ENCODE data around the gene SRD5A3. TPM values are rescaled to one million over a fixed set of nuclear protein-coding genes. Genes with fewer than 3 reads are reported as not detected.
"Not testable (repeated sequence)": the region's sequence is repeated elsewhere in the genome, so short reads cannot be mapped to it uniquely, and the experiment has no call there.

SRD5A3 gene
- total RNA-seq, 2 experiments from 2014 or later = 8.8 to 9.7 TPM

DNA sequence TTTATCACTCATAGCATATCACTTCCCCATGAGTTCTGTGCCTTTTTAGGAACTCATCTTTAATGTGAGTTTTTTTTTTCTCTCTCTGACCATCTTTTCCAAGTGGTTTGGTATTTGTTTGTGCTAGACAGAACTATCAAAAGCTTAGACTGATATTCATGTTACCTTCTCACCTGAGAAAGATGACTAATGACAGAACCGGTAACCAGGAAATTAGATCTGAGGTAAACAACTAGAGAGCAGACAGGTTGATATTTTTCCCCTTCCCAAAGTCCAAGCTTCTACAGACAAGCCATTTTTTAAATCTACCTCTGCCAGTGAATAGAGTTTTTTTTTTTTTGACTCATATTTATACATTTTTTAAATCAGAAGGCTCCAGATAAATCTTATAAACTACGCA lies 17.0 kb upstream of the SRD5A3 start:
- Mint-ChIP-seq H3K9me3 (ENCODE audit: low read depth) (no peaks in the 10 kb centered on the region), H3K4me3 (no peak overlapping the region), H3K4me1 (no peaks in the 10 kb centered on the region), H3K36me3 (no peaks in the 10 kb centered on the region), H3K27me3 (peaks cover 10% of the 10 kb centered on the region), H3K27ac (no peak overlapping the region)
- DNase-seq = no peak
- ATAC-seq = no peak
- CTCF ChIA-PET = interaction anchor here (1.3 kb wide), 1 partner anchor 16 kb away, joined by 3 read pairs; no protein-coding TSS in a partner anchor

DNA sequence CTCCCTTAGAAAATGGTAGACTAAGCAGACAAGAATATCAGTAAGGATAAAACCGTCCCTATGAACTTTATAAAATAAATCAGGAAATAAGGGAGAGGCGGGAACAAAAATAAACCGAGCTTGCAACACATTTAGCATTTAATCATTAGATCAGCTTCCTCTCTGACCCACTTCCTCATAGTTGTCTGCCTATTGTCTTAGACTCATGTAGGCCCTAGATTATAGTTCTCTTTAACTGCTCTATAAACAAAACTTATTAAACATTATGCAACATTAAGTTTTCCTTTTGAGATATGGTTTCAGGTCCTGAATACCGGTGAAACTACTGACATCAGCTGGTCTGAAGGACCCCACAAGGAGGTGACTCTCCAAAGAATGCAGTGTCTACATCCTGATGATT lies 15.8 kb upstream of the SRD5A3 start:
- CTCF ChIA-PET = no interaction called here

DNA sequence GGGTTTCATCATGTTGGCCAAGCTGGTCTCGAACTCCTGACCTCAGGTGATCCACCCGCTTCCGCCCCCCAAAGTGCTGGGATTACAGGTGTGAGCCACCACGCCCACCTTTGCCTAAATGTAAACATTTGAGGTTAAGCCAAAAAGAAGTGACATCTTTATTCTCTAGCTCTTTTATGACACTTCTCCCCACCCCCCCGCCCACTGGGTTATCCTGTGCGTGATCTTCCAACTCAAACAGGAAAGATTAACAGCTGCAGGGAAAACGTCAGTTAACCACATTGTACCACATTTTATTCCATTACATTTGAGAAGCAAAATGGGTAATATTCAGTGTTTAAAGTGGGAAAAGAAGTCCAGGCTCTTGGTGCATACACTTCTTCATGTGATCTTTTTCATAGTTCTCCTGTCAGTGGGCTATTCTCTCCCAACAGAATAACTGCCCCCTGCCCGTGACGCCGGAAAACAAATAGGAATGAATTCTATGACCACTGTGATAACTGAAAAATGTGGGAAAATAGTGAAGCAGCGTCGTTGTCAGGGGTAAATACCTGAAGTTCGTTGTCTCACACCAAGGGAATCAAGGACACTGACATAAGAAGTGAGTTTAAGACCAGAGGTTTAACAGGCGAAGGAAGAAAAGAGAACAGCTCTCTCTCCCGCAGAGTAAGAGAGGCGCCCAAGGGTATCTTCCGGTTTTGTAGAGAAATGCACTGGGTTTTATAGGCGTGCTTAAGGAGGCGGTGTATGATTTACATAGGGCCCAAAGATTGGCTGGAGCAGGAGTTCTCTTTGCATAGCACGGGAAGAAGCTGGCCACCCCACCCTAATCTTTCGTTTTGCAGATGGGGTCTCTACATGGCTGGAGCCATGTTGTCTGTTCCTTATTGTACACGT lies 9.7 kb upstream of the SRD5A3 start:
- Mint-ChIP-seq H3K4me3 (no peak overlapping the region), H3K36me3 (no peaks in the 10 kb centered on the region), H3K27ac (no peak overlapping the region), H3K4me1 (peaks cover 3% of the 10 kb centered on the region), H3K9me3 (ENCODE audit: low read depth) (no peaks in the 10 kb centered on the region), H3K27me3 (peaks cover 12% of the 10 kb centered on the region)
- CTCF ChIA-PET = interaction anchor here (0.9 kb wide), 1 partner anchor 9 kb away, joined by 3 read pairs; the partner anchor contains the start of gene SRD5A3
- DNase-seq (no peak), ATAC-seq (no peak)

More for the DNA sequence above, 15.8 kb upstream of the SRD5A3 start:
- Mint-ChIP-seq H3K9me3 (ENCODE audit: low read depth) (no peaks in the 10 kb centered on the region), H3K4me1 (no peaks in the 10 kb centered on the region), H3K4me3 (no peak overlapping the region), H3K27ac (no peak overlapping the region), H3K27me3 (peaks cover 6% of the 10 kb centered on the region), H3K36me3 (no peaks in the 10 kb centered on the region)
- ATAC-seq (no peak), DNase-seq (no peak)

DNA sequence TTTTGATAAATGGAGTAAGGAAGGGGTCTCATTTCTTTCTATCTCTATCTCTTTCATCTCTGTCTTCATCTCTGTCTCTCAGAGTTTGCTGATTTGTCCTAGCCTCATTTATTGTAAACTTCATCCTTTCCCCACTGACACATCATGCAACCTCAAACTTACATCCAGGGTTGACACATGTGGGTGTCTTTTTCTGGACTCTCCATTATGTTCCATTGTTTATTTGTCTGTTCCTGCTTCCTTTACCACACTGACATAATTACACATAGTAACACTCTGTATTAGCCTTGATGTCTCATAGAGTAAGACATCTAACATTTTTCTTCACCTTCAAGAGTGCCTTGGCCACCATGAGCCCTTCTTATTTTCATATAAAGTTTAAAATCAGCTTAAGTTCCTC lies 8.1 kb upstream of the SRD5A3 start:
- H3K36me3 Mint-ChIP-seq = no peaks in the 10 kb centered on the region
- H3K4me3 Mint-ChIP-seq = no peak overlapping the region
- H3K27ac Mint-ChIP-seq = no peak overlapping the region
- H3K9me3 Mint-ChIP-seq (ENCODE audit: low read depth) = no peaks in the 10 kb centered on the region
- no peak for ATAC-seq
- CTCF ChIA-PET = no interaction called here
- peaks cover 3% of the 10 kb centered on the region for H3K4me1 Mint-ChIP-seq
- DNase-seq = no peak
- H3K27me3 Mint-ChIP-seq = peaks cover 9% of the 10 kb centered on the region

DNA sequence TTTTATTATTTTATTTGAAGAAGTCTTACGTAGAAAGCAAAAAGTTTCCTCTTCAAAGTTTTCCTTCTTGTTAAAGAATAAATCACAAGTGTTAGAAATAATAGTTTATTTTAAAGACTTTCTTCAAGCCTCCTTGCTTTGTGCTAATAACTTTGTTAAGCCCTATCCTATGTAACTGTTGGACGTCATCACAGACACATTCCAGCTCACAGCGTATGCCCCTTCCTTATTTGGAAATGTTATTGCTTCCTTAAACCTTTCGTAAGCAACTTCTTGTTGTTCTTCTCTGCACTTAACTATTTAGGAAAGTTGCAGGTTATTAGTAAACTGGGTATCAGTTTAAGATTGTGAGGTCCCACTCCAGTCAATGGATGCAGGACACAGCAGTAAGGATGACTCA lies 7.6 kb upstream of the SRD5A3 start:
- H3K4me3 Mint-ChIP-seq = no peak overlapping the region
- H3K27me3 Mint-ChIP-seq = peaks cover 8% of the 10 kb centered on the region
- H3K27ac Mint-ChIP-seq = no peak overlapping the region
- no peaks in the 10 kb centered on the region for H3K36me3 Mint-ChIP-seq
- DNase-seq = no peak
- H3K9me3 Mint-ChIP-seq (ENCODE audit: low read depth) = no peaks in the 10 kb centered on the region
- H3K4me1 Mint-ChIP-seq = peaks cover 3% of the 10 kb centered on the region
- ATAC-seq = no peak
- CTCF ChIA-PET = no interaction called here

DNA sequence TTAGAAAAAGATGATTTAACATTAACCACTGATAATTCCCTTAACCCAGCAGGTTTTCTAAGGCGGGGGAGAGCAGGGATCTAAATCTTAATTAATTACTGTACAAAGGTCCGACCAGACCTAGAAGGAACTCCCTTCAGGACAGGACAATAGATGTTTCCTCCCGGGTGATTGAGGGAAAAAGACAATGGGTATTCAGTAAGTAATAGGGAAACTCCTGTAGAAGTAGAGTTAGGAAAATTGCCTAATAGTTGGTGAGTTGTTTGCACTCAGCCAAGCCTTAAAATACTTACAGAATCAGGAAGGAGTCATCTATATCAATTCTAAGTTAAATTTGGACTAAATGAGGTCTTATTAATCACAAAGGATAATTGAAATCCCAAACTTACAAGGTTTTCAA lies 5.8 kb upstream of the SRD5A3 start:
- ATAC-seq (no peak), DNase-seq (no peak)
- peaks cover 6% of the 10 kb centered on the region for H3K27me3 Mint-ChIP-seq
- no peak overlapping the region for H3K4me3 Mint-ChIP-seq
- CTCF ChIA-PET = no interaction called here
- peaks cover 4% of the 10 kb centered on the region for H3K4me1 Mint-ChIP-seq
- H3K9me3 Mint-ChIP-seq (ENCODE audit: low read depth) = no peaks in the 10 kb centered on the region
- no peaks in the 10 kb centered on the region for H3K36me3 Mint-ChIP-seq
- no peak overlapping the region for H3K27ac Mint-ChIP-seq

DNA sequence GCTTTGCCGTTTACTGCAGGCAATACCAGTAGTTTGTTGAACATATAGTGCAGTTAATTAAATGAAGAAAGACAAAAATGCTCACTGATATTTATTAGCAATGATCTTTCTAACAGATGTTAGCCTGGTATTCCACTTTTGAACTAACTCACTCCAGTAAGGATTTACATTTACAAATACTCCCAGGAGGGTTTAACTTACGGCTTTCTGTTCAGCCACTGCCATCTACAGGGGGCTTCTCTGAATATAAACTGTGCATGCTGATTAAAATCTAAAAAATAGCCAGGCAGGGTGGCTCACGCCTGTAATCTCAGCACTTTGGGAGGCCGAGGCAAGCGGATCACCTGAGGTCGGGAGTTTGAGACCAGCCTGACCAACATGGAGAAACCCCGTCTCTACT lies 2.2 kb upstream of the SRD5A3 start:
- H3K27ac Mint-ChIP-seq = no peak overlapping the region
- H3K4me1 Mint-ChIP-seq = peaks cover 21% of the 10 kb centered on the region
- ATAC-seq (no peak), DNase-seq (no peak)
- H3K9me3 Mint-ChIP-seq (ENCODE audit: low read depth) = no peaks in the 10 kb centered on the region
- no peak overlapping the region for H3K4me3 Mint-ChIP-seq
- H3K27me3 Mint-ChIP-seq = peaks cover 2% of the 10 kb centered on the region
- no peaks in the 10 kb centered on the region for H3K36me3 Mint-ChIP-seq
- CTCF ChIA-PET = interaction anchor here (0.7 to 2.7 kb wide), 2 partner anchors 211 to 458 kb away, joined by 4 to 11 read pairs; no protein-coding TSS in a partner anchor

DNA sequence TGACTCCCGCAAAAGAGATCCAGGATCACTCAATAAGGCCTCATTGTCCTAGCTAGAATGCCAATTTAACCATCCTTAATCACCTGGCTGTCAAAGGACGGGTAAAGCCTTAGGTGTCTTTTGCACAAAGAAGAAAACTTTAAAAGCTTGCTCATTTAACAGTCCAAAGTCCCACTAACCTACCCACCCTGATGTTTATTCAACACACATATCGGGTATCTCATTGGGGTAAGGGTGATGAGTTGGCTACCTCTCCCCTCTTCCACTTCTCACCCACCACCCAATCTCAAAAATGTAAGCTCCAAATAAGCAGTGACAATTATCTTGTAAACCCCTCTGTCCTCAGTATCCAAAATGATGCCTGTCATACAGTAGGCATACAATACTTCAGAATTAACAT lies 988 bp upstream of the SRD5A3 start:
- CTCF ChIA-PET = interaction anchor here (0.9 to 4.9 kb wide), 15 partner anchors 8 to 521 kb away, joined by 3 to 41 read pairs (median 4); partner anchors contain the start of genes CLOCK and TMEM165
- ATAC-seq (no peak), DNase-seq (no peak)
- Mint-ChIP-seq H3K4me3 (no peak overlapping the region), H3K4me1 (peaks cover 21% of the 10 kb centered on the region), H3K9me3 (ENCODE audit: low read depth) (no peaks in the 10 kb centered on the region), H3K27me3 (peaks cover 2% of the 10 kb centered on the region), H3K27ac (no peak overlapping the region), H3K36me3 (no peaks in the 10 kb centered on the region)

DNA sequence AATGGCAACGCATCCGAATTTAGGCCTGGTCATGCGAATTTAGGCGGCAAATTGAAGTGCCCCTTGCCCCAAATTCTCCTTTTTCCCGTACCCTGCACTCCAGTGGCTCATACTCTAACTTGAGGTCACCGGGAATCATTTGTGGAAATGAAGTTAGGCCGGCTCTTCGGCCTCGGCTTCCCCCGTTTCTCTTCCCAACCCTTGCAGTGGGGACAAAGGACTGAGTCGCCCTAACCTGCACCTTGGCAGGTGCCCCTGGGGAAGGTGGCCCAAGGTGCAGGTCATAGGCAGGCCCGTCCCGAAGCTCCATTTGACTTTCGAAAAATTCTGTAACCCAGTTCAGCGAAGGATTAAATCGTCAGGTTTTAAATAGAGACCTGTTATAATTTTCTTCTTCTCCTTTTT lies 811 bp downstream of the SRD5A3 start:
- no peaks in the 10 kb centered on the region for H3K9me3 Mint-ChIP-seq (ENCODE audit: low read depth)
- H3K27ac Mint-ChIP-seq = peak overlapping the region; percentile 72
- H3K27me3 Mint-ChIP-seq = no peaks in the 10 kb centered on the region
- ATAC-seq (no peak), DNase-seq (no peak)
- no peaks in the 10 kb centered on the region for H3K36me3 Mint-ChIP-seq
- CTCF ChIA-PET = interaction anchor here (0.9 to 4.9 kb wide), 11 partner anchors 15 to 506 kb away, joined by 3 to 41 read pairs (median 4); partner anchors contain the start of genes EXOC1 and TMEM165
- H3K4me1 Mint-ChIP-seq = peaks cover 21% of the 10 kb centered on the region
- H3K4me3 Mint-ChIP-seq = peak overlapping the region; percentile 81

DNA sequence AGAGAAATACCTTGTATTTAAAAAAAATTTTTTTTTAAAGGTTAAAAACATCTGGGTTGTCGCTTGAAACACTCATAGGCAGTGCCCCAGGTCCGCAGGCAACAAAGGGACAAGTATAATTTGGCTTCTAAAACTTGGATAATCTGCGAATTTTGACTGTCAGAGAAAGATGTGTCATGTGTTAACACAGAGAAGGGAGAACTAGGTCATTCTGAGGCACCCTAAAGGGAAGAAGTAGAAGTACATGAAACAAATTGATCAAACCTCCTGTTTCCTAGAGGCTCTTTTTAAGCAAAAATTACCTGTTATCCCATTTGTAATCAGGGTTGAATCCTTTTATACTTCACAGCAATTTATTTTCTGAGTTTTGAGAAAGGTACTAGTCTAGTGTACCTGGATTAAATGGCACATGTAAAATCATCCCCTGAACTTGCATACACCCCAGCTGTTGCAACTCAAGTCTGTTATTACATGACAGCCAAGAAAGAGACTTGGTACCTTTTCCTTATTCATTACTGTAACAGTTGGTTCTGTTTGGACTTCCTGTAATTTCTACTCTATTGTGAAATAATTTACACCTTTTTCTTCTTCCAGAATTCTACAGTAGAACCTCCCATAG lies 1.7 kb downstream of the SRD5A3 start:
- peaks cover 1% of the 10 kb centered on the region for H3K36me3 Mint-ChIP-seq
- no peaks in the 10 kb centered on the region for H3K27me3 Mint-ChIP-seq
- H3K4me3 Mint-ChIP-seq = peak overlapping the region; percentile 81
- H3K9me3 Mint-ChIP-seq (ENCODE audit: low read depth) = peaks cover 2% of the 10 kb centered on the region
- DNase-seq (no peak), ATAC-seq (no peak)
- CTCF ChIA-PET = interaction anchor here (1.0 to 4.9 kb wide), 2 partner anchors 47 to 122 kb away, joined by 3 to 41 read pairs; partner anchors contain the start of gene TMEM165
- peaks cover 21% of the 10 kb centered on the region for H3K4me1 Mint-ChIP-seq
- peak overlapping the region; percentile 56 for H3K27ac Mint-ChIP-seq

DNA sequence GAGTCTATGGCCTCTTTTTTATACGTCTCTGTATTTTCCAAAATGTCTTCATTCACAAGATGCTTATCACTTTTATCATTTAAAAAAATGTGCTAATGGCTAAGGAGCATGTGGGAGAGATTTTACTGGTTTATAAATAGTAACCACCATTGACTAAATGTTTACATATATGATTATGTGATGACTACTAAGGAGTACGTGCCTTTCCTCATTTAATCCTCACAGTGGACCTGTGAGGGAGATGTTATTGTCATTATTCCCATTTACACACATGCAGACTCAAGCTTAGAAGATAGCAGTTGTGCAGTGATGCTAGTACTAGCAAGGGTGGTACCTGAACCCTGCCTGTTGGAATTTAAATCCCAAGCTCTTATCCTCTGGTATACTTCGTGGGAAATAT lies 2.4 kb downstream of the SRD5A3 start:
- H3K4me3 Mint-ChIP-seq = no peak overlapping the region
- peaks cover 3% of the 10 kb centered on the region for H3K9me3 Mint-ChIP-seq (ENCODE audit: low read depth)
- CTCF ChIA-PET = interaction anchor here (4.9 kb wide), 1 partner anchor 46 kb away, joined by 41 read pairs; the partner anchor contains the start of gene TMEM165
- H3K4me1 Mint-ChIP-seq = peaks cover 21% of the 10 kb centered on the region
- ATAC-seq (no peak), DNase-seq (no peak)
- no peak overlapping the region for H3K27ac Mint-ChIP-seq
- H3K27me3 Mint-ChIP-seq = no peaks in the 10 kb centered on the region
- peaks cover 8% of the 10 kb centered on the region for H3K36me3 Mint-ChIP-seq

DNA sequence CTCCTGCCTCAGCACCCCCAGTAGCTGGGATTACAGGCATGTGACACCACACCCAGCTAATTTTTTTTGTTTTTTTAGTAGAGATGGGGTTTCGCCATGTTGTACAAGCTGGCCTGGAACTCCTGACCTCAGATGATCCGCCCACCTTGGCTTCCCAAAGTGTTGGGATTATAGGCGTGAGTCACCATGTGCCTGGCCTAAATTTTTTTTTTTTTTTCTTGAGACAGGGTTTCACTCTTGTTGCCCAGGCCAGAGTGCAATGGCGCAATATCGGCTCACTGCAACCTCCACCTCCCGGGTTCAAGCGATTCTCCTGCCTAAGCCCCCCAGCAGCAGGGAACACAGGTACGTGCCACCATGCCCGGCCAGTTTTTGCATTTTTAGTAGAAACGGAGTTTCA lies 4.8 kb downstream of the SRD5A3 start:
- not testable (repeated sequence) for H3K4me3 Mint-ChIP-seq; ATAC-seq; H3K27ac Mint-ChIP-seq; H3K9me3 Mint-ChIP-seq (ENCODE audit: low read depth); DNase-seq; H3K27me3 Mint-ChIP-seq
- CTCF ChIA-PET = interaction anchor here (1.1 kb wide), 1 partner anchor 45 kb away, joined by 3 read pairs; the partner anchor contains the start of gene TMEM165
- Mint-ChIP-seq H3K4me1 (peaks cover 17% of the 10 kb centered on the region), H3K36me3 (peaks cover 15% of the 10 kb centered on the region)

DNA sequence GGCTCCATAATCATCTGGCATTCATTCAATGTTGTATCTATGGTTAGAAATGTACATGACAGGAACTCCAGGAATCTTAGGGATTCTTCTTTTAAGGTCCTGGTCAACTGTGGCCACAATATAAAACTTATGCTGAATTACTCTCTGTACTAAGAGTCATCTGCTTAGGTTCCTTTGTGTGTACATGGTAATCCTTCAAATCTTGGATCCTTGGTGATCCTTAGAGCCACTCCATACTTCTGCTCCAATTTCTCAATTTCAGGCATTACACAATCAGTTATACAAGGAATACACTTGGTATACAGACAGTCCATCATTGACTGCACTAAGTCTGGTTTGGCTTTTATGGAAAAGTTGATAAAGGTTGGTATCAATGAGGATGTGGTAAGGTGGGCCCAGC lies 5.8 kb downstream of the SRD5A3 start:
- CTCF ChIA-PET = interaction anchor here (1.3 kb wide), 1 partner anchor 203 kb away, joined by 3 read pairs; no protein-coding TSS in a partner anchor
- Mint-ChIP-seq H3K27ac (no peak overlapping the region), H3K4me1 (peaks cover 16% of the 10 kb centered on the region), H3K36me3 (peaks cover 15% of the 10 kb centered on the region), H3K27me3 (no peaks in the 10 kb centered on the region), H3K9me3 (ENCODE audit: low read depth) (peaks cover 3% of the 10 kb centered on the region), H3K4me3 (no peak overlapping the region)
- DNase-seq (no peak), ATAC-seq (no peak)
